ENCODE results near the gene EPM2A. TPM values are rescaled to one million over a fixed set of nuclear protein-coding genes. Genes with fewer than 3 reads are reported as not detected.

The EPM2A gene
- total RNA-seq, 1 experiment from 2014 or later: 5.7 TPM

DNA sequence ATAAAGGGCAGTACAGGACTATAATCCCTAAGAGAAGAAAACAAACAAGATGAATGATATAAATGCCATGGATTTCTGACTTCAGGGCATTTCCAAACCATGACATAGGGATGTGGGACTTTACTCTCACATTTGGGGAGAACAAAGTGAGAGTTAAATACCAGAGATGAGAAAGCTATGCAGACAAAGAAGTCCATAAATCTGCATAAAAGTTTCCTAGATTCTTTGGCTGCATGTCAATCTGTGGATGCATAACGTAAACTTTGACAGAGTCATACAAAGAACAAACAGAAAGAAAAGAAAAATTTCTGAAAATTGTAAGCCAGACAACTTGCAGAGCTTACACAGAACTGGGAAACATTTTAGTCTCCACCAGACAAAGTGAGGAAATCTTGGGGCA, 11.7 kb downstream of the EPM2A start:
- TF ChIP-seq TCF7L2 (IDR thresholded peaks at IDR 0.05; ENCODE audit: low read depth, low read length): no peak
- TF ChIP-seq, protein P1, sequence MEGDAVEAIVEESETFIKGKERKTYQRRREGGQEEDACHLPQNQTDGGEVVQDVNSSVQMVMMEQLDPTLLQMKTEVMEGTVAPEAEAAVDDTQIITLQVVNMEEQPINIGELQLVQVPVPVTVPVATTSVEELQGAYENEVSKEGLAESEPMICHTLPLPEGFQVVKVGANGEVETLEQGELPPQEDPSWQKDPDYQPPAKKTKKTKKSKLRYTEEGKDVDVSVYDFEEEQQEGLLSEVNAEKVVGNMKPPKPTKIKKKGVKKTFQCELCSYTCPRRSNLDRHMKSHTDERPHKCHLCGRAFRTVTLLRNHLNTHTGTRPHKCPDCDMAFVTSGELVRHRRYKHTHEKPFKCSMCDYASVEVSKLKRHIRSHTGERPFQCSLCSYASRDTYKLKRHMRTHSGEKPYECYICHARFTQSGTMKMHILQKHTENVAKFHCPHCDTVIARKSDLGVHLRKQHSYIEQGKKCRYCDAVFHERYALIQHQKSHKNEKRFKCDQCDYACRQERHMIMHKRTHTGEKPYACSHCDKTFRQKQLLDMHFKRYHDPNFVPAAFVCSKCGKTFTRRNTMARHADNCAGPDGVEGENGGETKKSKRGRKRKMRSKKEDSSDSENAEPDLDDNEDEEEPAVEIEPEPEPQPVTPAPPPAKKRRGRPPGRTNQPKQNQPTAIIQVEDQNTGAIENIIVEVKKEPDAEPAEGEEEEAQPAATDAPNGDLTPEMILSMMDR (IDR thresholded peaks at IDR 0.05): no peak
- TF ChIP-seq, protein P2, sequence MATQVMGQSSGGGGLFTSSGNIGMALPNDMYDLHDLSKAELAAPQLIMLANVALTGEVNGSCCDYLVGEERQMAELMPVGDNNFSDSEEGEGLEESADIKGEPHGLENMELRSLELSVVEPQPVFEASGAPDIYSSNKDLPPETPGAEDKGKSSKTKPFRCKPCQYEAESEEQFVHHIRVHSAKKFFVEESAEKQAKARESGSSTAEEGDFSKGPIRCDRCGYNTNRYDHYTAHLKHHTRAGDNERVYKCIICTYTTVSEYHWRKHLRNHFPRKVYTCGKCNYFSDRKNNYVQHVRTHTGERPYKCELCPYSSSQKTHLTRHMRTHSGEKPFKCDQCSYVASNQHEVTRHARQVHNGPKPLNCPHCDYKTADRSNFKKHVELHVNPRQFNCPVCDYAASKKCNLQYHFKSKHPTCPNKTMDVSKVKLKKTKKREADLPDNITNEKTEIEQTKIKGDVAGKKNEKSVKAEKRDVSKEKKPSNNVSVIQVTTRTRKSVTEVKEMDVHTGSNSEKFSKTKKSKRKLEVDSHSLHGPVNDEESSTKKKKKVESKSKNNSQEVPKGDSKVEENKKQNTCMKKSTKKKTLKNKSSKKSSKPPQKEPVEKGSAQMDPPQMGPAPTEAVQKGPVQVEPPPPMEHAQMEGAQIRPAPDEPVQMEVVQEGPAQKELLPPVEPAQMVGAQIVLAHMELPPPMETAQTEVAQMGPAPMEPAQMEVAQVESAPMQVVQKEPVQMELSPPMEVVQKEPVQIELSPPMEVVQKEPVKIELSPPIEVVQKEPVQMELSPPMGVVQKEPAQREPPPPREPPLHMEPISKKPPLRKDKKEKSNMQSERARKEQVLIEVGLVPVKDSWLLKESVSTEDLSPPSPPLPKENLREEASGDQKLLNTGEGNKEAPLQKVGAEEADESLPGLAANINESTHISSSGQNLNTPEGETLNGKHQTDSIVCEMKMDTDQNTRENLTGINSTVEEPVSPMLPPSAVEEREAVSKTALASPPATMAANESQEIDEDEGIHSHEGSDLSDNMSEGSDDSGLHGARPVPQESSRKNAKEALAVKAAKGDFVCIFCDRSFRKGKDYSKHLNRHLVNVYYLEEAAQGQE (IDR thresholded peaks at IDR 0.05; ENCODE audit: insufficient read depth in 1 of 2, low read depth in 2 of 2, low read length in 1 of 2): no peak
- TF ChIP-seq SIN3A (IDR thresholded peaks at IDR 0.05; ENCODE audit: borderline replicate concordance, insufficient read depth, low read depth, low read length): no peak
- no peak for TF ChIP-seq POLR2AphosphoS5 (IDR thresholded peaks at IDR 0.05; ENCODE audit: low read depth, low read length)
- peaks cover 8% of the 10 kb centered on the region; the same call in 1 of the 2 replicates for H3K9me3 ChIP-seq (ENCODE audit: control insufficient read depth, insufficient read depth, low read depth, low read length)
- no peaks in the 10 kb centered on the region for H3K27me3 ChIP-seq (ENCODE audit: control insufficient read depth, insufficient read depth, low read length)
- DNase-seq (ENCODE audit: low read depth, low spot score) (no peak), ATAC-seq (no peak)
- no TSS peak for BruUV-seq (replicated peaks)
- POLR2A ChIA-PET: no interaction called here
- CTCF ChIA-PET: no interaction called here
- H3K36me3 ChIP-seq (ENCODE audit: control insufficient read depth, insufficient read depth, low read length): no peaks in the 10 kb centered on the region
- no peak overlapping the region for H3K4me3 ChIP-seq (ENCODE audit: low read depth in 2 of 2, low read length in 2 of 2)
- intact Hi-C loops (cut with micrococcal nuclease; ENCODE audit: unreplicated experiment): no loop called here
- H3K27ac ChIP-seq (ENCODE audit: low read length): no peak overlapping the region
- in situ Hi-C loops (cut with HindIII; ENCODE audit: low pct_unique_long_range_greater_than_20kb, low sequenced_read_pairs): no loop called here
- no peaks in the 10 kb centered on the region for H3K4me1 ChIP-seq (ENCODE audit: control insufficient read depth, insufficient read depth, low read length)

DNA sequence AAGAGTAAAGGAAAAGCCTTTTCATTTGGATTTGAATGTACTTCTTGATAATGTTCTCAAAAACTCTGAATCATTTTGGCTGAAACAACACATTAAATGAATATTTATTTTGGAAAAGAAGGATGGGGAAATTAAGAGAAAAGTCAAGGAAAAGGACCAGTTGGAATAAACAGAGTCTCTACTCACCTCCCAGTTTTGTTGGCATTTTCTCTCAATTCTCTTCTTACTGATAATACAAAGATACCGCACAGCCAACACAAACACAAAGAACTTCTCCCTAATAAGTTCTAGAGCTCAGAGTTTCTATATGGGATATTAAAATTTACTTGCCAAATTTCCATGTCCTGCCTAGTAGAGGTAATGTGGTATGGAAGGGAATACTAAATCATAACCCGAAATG, 13.1 kb downstream of the EPM2A start:
- CTCF ChIA-PET: no interaction called here
- no peaks in the 10 kb centered on the region for H3K4me1 ChIP-seq (ENCODE audit: control insufficient read depth, insufficient read depth, low read length)
- H3K27ac ChIP-seq (ENCODE audit: low read length): no peak overlapping the region
- TF ChIP-seq, protein P2 (IDR thresholded peaks at IDR 0.05; ENCODE audit: insufficient read depth in 1 of 2, low read depth in 2 of 2, low read length in 1 of 2): no peak
- TF ChIP-seq POLR2AphosphoS5 (IDR thresholded peaks at IDR 0.05; ENCODE audit: low read depth, low read length) (no peak), TCF7L2 (IDR thresholded peaks at IDR 0.05; ENCODE audit: low read depth, low read length) (no peak), SIN3A (IDR thresholded peaks at IDR 0.05; ENCODE audit: borderline replicate concordance, insufficient read depth, low read depth, low read length) (no peak)
- TF ChIP-seq, protein P1 (IDR thresholded peaks at IDR 0.05): no peak
- in situ Hi-C loops (cut with HindIII; ENCODE audit: low pct_unique_long_range_greater_than_20kb, low sequenced_read_pairs): no loop called here
- ATAC-seq (no peak), DNase-seq (ENCODE audit: low read depth, low spot score) (no peak)
- H3K9me3 ChIP-seq (ENCODE audit: control insufficient read depth, insufficient read depth, low read depth, low read length): peaks cover 8% of the 10 kb centered on the region; the same call in 1 of the 2 replicates
- intact Hi-C loops (cut with micrococcal nuclease; ENCODE audit: unreplicated experiment): no loop called here
- H3K36me3 ChIP-seq (ENCODE audit: control insufficient read depth, insufficient read depth, low read length): no peaks in the 10 kb centered on the region
- no TSS peak for BruUV-seq (replicated peaks)
- no peak overlapping the region for H3K4me3 ChIP-seq (ENCODE audit: low read depth in 2 of 2, low read length in 2 of 2)
- H3K27me3 ChIP-seq (ENCODE audit: control insufficient read depth, insufficient read depth, low read length): no peaks in the 10 kb centered on the region
- POLR2A ChIA-PET: no interaction called here
